ENCODE measurements around the gene LPAR1. TPM values are rescaled to one million over a fixed set of nuclear protein-coding genes. Genes with fewer than 3 reads are reported as not detected.

Gene LPAR1
- total and polyA plus RNA-seq, 5 experiments from 2014 or later, result not detected

GRCh38 chr9:111008158-111009075, 29.9 kb downstream of the LPAR1 start:
- Mint-ChIP-seq H3K4me3 (no peak overlapping the region), H3K27ac (no peak overlapping the region), H3K27me3 (peaks cover 0 to 10% (median 1%) of the 10 kb centered on the region in 5 donors), H3K9me3 (peaks cover 0 to 9% (median 0%) of the 10 kb centered on the region in 9 donors), H3K36me3 (no peaks in the 10 kb centered on the region), H3K4me1 (no peaks in the 10 kb centered on the region)
- DNase-seq (no peak), ATAC-seq (no peak)
- POLR2A ChIA-PET, result no interaction called here

GRCh38 chr9:111005746-111006470, 32.4 kb downstream of the LPAR1 start:
- ATAC-seq, result no peak
- DNase-seq, result no peak
- peaks cover 0 to 10% (median 1%) of the 10 kb centered on the region in 5 donors for H3K27me3 Mint-ChIP-seq
- peaks cover 0 to 9% (median 0%) of the 10 kb centered on the region in 9 donors for H3K9me3 Mint-ChIP-seq
- H3K36me3 Mint-ChIP-seq, result no peaks in the 10 kb centered on the region
- H3K27ac Mint-ChIP-seq, result no peak overlapping the region
- no peaks in the 10 kb centered on the region for H3K4me1 Mint-ChIP-seq
- no peak overlapping the region for H3K4me3 Mint-ChIP-seq
- POLR2A ChIA-PET, result interaction anchor here (0.6 kb wide), 1 partner anchor 176 kb away, joined by 4 read pairs; no protein-coding TSS in a partner anchor

- no peak overlapping the region for H3K27ac Mint-ChIP-seq
- H3K36me3 Mint-ChIP-seq, result no peaks in the 10 kb centered on the region
- POLR2A ChIA-PET, result interaction anchor here (0.6 kb wide), 1 partner anchor 175 kb away, joined by 4 read pairs; no protein-coding TSS in a partner anchor
- H3K27me3 Mint-ChIP-seq, result peaks cover 0 to 10% (median 1%) of the 10 kb centered on the region in 5 donors
- no peak for ATAC-seq
- DNase-seq, result no peak
- H3K9me3 Mint-ChIP-seq, result peaks cover 0 to 9% (median 0%) of the 10 kb centered on the region in 9 donors
- no peaks in the 10 kb centered on the region for H3K4me1 Mint-ChIP-seq
- H3K4me3 Mint-ChIP-seq, result no peak overlapping the region
These were observed 33.3 kb downstream of the LPAR1 start for GRCh38 chr9:111004936-111005335.

GRCh38 chr9:111003182-111003581, 35.1 kb downstream of the LPAR1 start:
- Mint-ChIP-seq H3K36me3 (no peaks in the 10 kb centered on the region), H3K4me1 (no peaks in the 10 kb centered on the region), H3K27ac (no peak overlapping the region), H3K27me3 (peaks cover 0 to 9% (median 1%) of the 10 kb centered on the region in 5 donors), H3K4me3 (no peak overlapping the region), H3K9me3 (peaks cover 0 to 9% (median 0%) of the 10 kb centered on the region in 9 donors)
- POLR2A ChIA-PET, result no interaction called here
- ATAC-seq, result no peak
- DNase-seq, result no peak

GRCh38 chr9:111001526-111001925, 36.7 kb downstream of the LPAR1 start:
- Mint-ChIP-seq H3K27me3 (peaks cover 0 to 11% (median 0%) of the 10 kb centered on the region in 5 donors), H3K36me3 (no peaks in the 10 kb centered on the region), H3K4me1 (no peaks in the 10 kb centered on the region), H3K4me3 (no peak overlapping the region), H3K27ac (no peak overlapping the region), H3K9me3 (peaks cover 0 to 9% (median 0%) of the 10 kb centered on the region in 9 donors)
- DNase-seq (no peak), ATAC-seq (no peak)
- POLR2A ChIA-PET, result no interaction called here

GRCh38 chr9:111000202-111000601, 38.1 kb downstream of the LPAR1 start:
- POLR2A ChIA-PET, result no interaction called here
- Mint-ChIP-seq H3K4me3 (no peak overlapping the region), H3K27ac (no peak overlapping the region), H3K4me1 (peaks cover 0 to 9% (median 0%) of the 10 kb centered on the region in 4 donors), H3K36me3 (no peaks in the 10 kb centered on the region), H3K27me3 (peaks cover 0 to 11% (median 0%) of the 10 kb centered on the region in 5 donors), H3K9me3 (peaks cover 0 to 1% (median 0%) of the 10 kb centered on the region in 9 donors)
- DNase-seq, result no peak
- no peak for ATAC-seq

- peaks cover 0 to 7% (median 0%) of the 10 kb centered on the region in 5 donors for H3K27me3 Mint-ChIP-seq
- peaks cover 0 to 17% (median 0%) of the 10 kb centered on the region in 4 donors for H3K4me1 Mint-ChIP-seq
- DNase-seq (no peak), ATAC-seq (no peak)
- POLR2A ChIA-PET, result no interaction called here
- H3K9me3 Mint-ChIP-seq, result peaks cover 0 to 1% (median 0%) of the 10 kb centered on the region in 9 donors
- H3K27ac Mint-ChIP-seq, result no peak overlapping the region
- no peaks in the 10 kb centered on the region for H3K36me3 Mint-ChIP-seq
- H3K4me3 Mint-ChIP-seq, result no peak overlapping the region
These were observed 38.9 kb downstream of the LPAR1 start for GRCh38 chr9:110999379-110999778.

GRCh38 chr9:110997847-110998246, 40.4 kb downstream of the LPAR1 start:
- no peak for DNase-seq
- Mint-ChIP-seq H3K27me3 (peaks cover 0 to 7% (median 1%) of the 10 kb centered on the region in 5 donors), H3K4me3 (no peak overlapping the region), H3K9me3 (peaks cover 0 to 3% (median 0%) of the 10 kb centered on the region in 9 donors), H3K27ac (no peak overlapping the region), H3K4me1 (peaks cover 0 to 18% (median 0%) of the 10 kb centered on the region in 4 donors), H3K36me3 (no peaks in the 10 kb centered on the region)
- ATAC-seq, result no peak
- POLR2A ChIA-PET, result no interaction called here

GRCh38 chr9:110996436-110997220, 41.6 kb downstream of the LPAR1 start:
- Mint-ChIP-seq H3K4me1 (peaks cover 0 to 18% (median 0%) of the 10 kb centered on the region in 4 donors), H3K27ac (no peak overlapping the region), H3K9me3 (peaks cover 0 to 5% (median 0%) of the 10 kb centered on the region in 9 donors), H3K27me3 (peaks cover 0 to 7% (median 1%) of the 10 kb centered on the region in 5 donors), H3K4me3 (no peak overlapping the region), H3K36me3 (no peaks in the 10 kb centered on the region)
- POLR2A ChIA-PET, result no interaction called here
- ATAC-seq, result no peak
- no peak for DNase-seq

- H3K9me3 Mint-ChIP-seq, result peaks cover 0 to 5% (median 0%) of the 10 kb centered on the region in 9 donors
- H3K27ac Mint-ChIP-seq, result no peak overlapping the region
- H3K27me3 Mint-ChIP-seq, result peaks cover 0 to 7% (median 1%) of the 10 kb centered on the region in 5 donors
- POLR2A ChIA-PET, result no interaction called here
- no peak overlapping the region for H3K4me3 Mint-ChIP-seq
- H3K36me3 Mint-ChIP-seq, result no peaks in the 10 kb centered on the region
- DNase-seq (no peak), ATAC-seq (no peak)
- H3K4me1 Mint-ChIP-seq, result peaks cover 0 to 18% (median 0%) of the 10 kb centered on the region in 4 donors
These were observed 42.6 kb downstream of the LPAR1 start for GRCh38 chr9:110995420-110996340.

- H3K4me1 Mint-ChIP-seq, result peaks cover 0 to 18% (median 0%) of the 10 kb centered on the region in 4 donors
- POLR2A ChIA-PET, result no interaction called here
- peaks cover 0 to 7% (median 1%) of the 10 kb centered on the region in 5 donors for H3K27me3 Mint-ChIP-seq
- peaks cover 0 to 5% (median 0%) of the 10 kb centered on the region in 9 donors for H3K9me3 Mint-ChIP-seq
- peak overlapping the region in 1 of 10 donors; percentile 34 for H3K4me3 Mint-ChIP-seq
- H3K27ac Mint-ChIP-seq, result no peak overlapping the region
- no peak for ATAC-seq
- H3K36me3 Mint-ChIP-seq, result no peaks in the 10 kb centered on the region
- no peak for DNase-seq
These were observed 43.5 kb downstream of the LPAR1 start for GRCh38 chr9:110994771-110995241.

All from naive thymus-derived CD8-positive, alpha-beta T cell (primary cell).